K562 (cell line): ENCODE measurements around the gene ABCC5. TPM values are rescaled to one million over a fixed set of nuclear protein-coding genes. Genes with fewer than 3 reads are reported as not detected.

Experiments
- ATAC-seq: fragments of 200-7000 bp; cut with Tn5 transposase; 3 replicates; pipeline ENCODE4 v1.9.1; 2020; ENCODE audit warnings: moderate library complexity
- BruUV-seq: library from RNA; stranded (reverse); fragments of 400-500 nt; replicated peaks from 2 replicates; lab custom pipeline; 2021; lab: Mats Ljungman, UMichigan
- CTCF ChIA-PET: fragments of 300-600 bp; formaldehyde crosslinking; extraction: SDS; loops from one replicate; lab custom pipeline; 2021; ENCODE audit warnings: low intra/inter-chr PET ratio; lab: Yijun Ruan, JAX
- POLR2A ChIA-PET: fragments of 300-600, 350-650 bp; sonication (Branson Sonifier 250); formaldehyde crosslinking; extraction: SDS; loops from one replicate; lab custom pipeline; 2021; ENCODE audit warnings: antibody characterized with exemption, inconsistent platforms; lab: Yijun Ruan, JAX
- DNase-seq, 4 experiments: peaks; one replicate each; pipeline versions ENCODE4 v3.0.0 to v3.0.0-alpha.2; 2011 to 2018; ENCODE audit warnings: low spot score in 3 of 4, mixed read lengths in 3 of 4; ENCODE audit errors: extremely low read depth in 1 of 4
- FAIRE-seq: peaks from 2 replicates; lab custom pipeline; 2011; peaks lifted over from hg19 to GRCh38; lab: Jason Lieb, UNC
- H2AFZ ChIP-seq: 2 replicates; pipeline ENCODE4 v1.6.0; 2011; ENCODE audit warnings: low read depth, low read length, control low read depth, inconsistent platforms
- H3K27ac ChIP-seq: fragments of 200-600 bp; 3 replicates; pipeline ENCODE4 v1.8.0; 2011; ENCODE audit warnings: low read depth, mild to moderate bottlenecking, control low read depth, inconsistent platforms, low read length, moderate library complexity, mixed read lengths; ENCODE audit errors: extremely low read depth
- H3K27me3 ChIP-seq, 2 experiments: fragments of 300-600 bp in 1 of 2; 2 replicates in 1 of 2; 3 replicates in 1 of 2; pipeline versions ENCODE4 v1.6.0 to v1.8.0; 2011; ENCODE audit warnings: inconsistent platforms in 2 of 2, low read length in 2 of 2, mild to moderate bottlenecking in 1 of 2, mixed read lengths in 1 of 2, moderate library complexity in 1 of 2; ENCODE audit not compliant: control insufficient read depth in 2 of 2, insufficient read depth in 2 of 2
- H3K36me3 ChIP-seq: fragments of 300-600 bp; 3 replicates; pipeline ENCODE4 v1.8.0; 2011; ENCODE audit warnings: mild to moderate bottlenecking, low read length, inconsistent platforms; ENCODE audit not compliant: control insufficient read depth, insufficient read depth
- H3K4me1 ChIP-seq, 2 experiments: fragments of 200-600 bp in 1 of 2; replicated peaks in 1 of 2; 2 replicates in 1 of 2; 3 replicates in 1 of 2; pipeline versions ENCODE4 v1.5.1 to v1.8.0; 2011; ENCODE audit warnings: inconsistent platforms in 2 of 2, low read length in 2 of 2, mild to moderate bottlenecking in 1 of 2, mixed read lengths in 1 of 2, moderate library complexity in 1 of 2; ENCODE audit not compliant: control insufficient read depth in 2 of 2, insufficient read depth in 2 of 2
- H3K4me2 ChIP-seq: 2 replicates; pipeline ENCODE4 v1.6.1; 2011; ENCODE audit warnings: low read length, control low read depth, inconsistent platforms, mixed read lengths; ENCODE audit not compliant: insufficient read depth
- H3K4me3 ChIP-seq: fragments of 200-600 bp; sonication (generic), shearing (Covaris generic); 2 replicates; pipeline ENCODE4 v1.5.1; 2016; ENCODE audit warnings: control low read depth, inconsistent platforms
- H3K79me2 ChIP-seq: fragments of 200-600 bp; 3 replicates; pipeline ENCODE4 v1.8.0; 2011; ENCODE audit warnings: low read length, inconsistent platforms; ENCODE audit not compliant: control insufficient read depth, insufficient read depth
- H3K9ac ChIP-seq, 2 experiments: 2 replicates each; pipeline versions ENCODE4 v1.6.0 to v1.6.1; 2011; ENCODE audit warnings: low read depth in 2 of 2, low read length in 2 of 2, control low read depth in 1 of 2, inconsistent platforms in 1 of 2, mild to moderate bottlenecking in 1 of 2, mixed read lengths in 1 of 2; ENCODE audit not compliant: insufficient read depth in 1 of 2
- H3K9me1 ChIP-seq: one replicate; pipeline ENCODE4 v1.6.0; 2011; ENCODE audit warnings: inconsistent platforms, mild to moderate bottlenecking, low read length, moderate library complexity; ENCODE audit not compliant: control insufficient read depth, insufficient read depth
- H3K9me3 ChIP-seq: replicated peaks from 2 replicates; pipeline ENCODE4 v1.5.1; 2011; ENCODE audit warnings: low read depth, low read length, inconsistent platforms; ENCODE audit not compliant: control insufficient read depth, insufficient read depth
- H4K20me1 ChIP-seq: replicated peaks from 2 replicates; pipeline ENCODE4 v1.6.1; 2011; ENCODE audit warnings: low read length, inconsistent platforms, mixed read lengths; ENCODE audit not compliant: control insufficient read depth, insufficient read depth
- ATF7 ChIP-seq: fragments of 450-650 bp; IDR thresholded peaks from 2 replicates; pipeline ENCODE4 v1.7.1; 2014; ENCODE audit warnings: mild to moderate bottlenecking, moderate library complexity
- BACH1 ChIP-seq: fragments of 200-800 bp; sonication (Bioruptor generic); IDR thresholded peaks from 2 replicates; pipeline ENCODE4 v1.6.1; 2016; ENCODE audit warnings: missing genetic modification characterization, missing compliant biosample characterization
- BCOR ChIP-seq: fragments of 450-650 bp; IDR thresholded peaks from 2 replicates; pipeline ENCODE4 v1.6.1; 2016
- CEBPB ChIP-seq: fragments of 450-650 bp; IDR thresholded peaks from 2 replicates; pipeline ENCODE4 v1.6.1; 2016; ENCODE audit warnings: missing genetic modification characterization, missing compliant biosample characterization
- EP300 ChIP-seq: IDR thresholded peaks from 2 replicates; pipeline ENCODE4 v1.6.1; 2012; ENCODE audit warnings: low read length, improper control_type of control experiment
- HDGF ChIP-seq: fragments of 450-650 bp; IDR thresholded peaks from 2 replicates; pipeline ENCODE4 v1.6.1; 2016
- JUN ChIP-seq, 2 experiments: sonication (generic) in 1 of 2; formaldehyde crosslinking in 1 of 2; IDR thresholded peaks; 2 replicates each; pipeline versions ENCODE4 v1.6.1 to v1.8.0; 2012 to 2022; ENCODE audit warnings: borderline replicate concordance in 2 of 2, mild to moderate bottlenecking in 2 of 2, improper control_type of control experiment in 1 of 2, low read depth in 1 of 2, low read length in 1 of 2, missing genetic modification reagents in 1 of 2
- SMARCA5 ChIP-seq: fragments of 450-650 bp; IDR thresholded peaks from 2 replicates; pipeline ENCODE4 v1.6.1; 2016
- SOX6 ChIP-seq: fragments of 450-650 bp; IDR thresholded peaks from 2 replicates; pipeline ENCODE4 v1.6.1; 2014; ENCODE audit warnings: mild to moderate bottlenecking
- TRIM24 ChIP-seq, 2 experiments: fragments of 450-650 bp; IDR thresholded peaks; 2 replicates each; pipeline ENCODE4 v1.6.1; 2016
- WGBS: fragments of 100-300 bp; shearing (Covaris generic); methylation state at CpG from one replicate; pipeline ENCODE4 v1.1.6; 2016; ENCODE audit warnings: low coverage, mixed read lengths; ENCODE audit not compliant: insufficient coverage; ENCODE audit errors: missing lambda C conversion rate; 5-methylcytosine and 5-hydroxymethylcytosine counted together
- in situ Hi-C: fragments of 300-500 bp; cut with MboI; formaldehyde crosslinking; loops from 4 replicates; pipeline ENCODE4 v1.15.0; 2018; ENCODE audit warnings: inconsistent platforms, mixed read lengths
- intact Hi-C: fragments of 100-400 bp; cut with micrococcal nuclease; formaldehyde crosslinking; loops from 2 replicates; pipeline ENCODE4 v1.14.2; 2022
- polyA plus RNA-seq, 8 experiments: library from polyadenylated mRNA; depleted of rRNA in 4 of 8; stranded (reverse) in 5 of 8; unstranded in 3 of 8; fragments of >200 nt; fragmentation: Nextera tagmentation in 2 of 8; fragmentation: Illumina TruSeq in 1 of 8; extraction: Ambion mirVana in 2 of 8; extraction: Trizol in 1 of 8; gene quantifications; 2 replicates each; pipeline versions ENCODE4 v1.2.1 to v1.2.3, GENCODE V29; 2011 to 2014; ENCODE audit warnings: inconsistent platforms in 1 of 8, missing spikeins in 1 of 8
- total RNA-seq, 7 experiments: library from RNA; depleted of rRNA in 6 of 7; stranded (reverse); fragments of >200 nt in 6 of 7; fragmentation: Illumina TruSeq in 2 of 7; extraction: Trizol in 2 of 7; gene quantifications; 2 replicates each; pipeline versions ENCODE4 v1.2.1 to v1.2.3, GENCODE V29; 2011 to 2021; ENCODE audit warnings: low replicate concordance in 1 of 7
- TF ChIP-seq, protein P1 (sequence below): fragments of 450-650 bp; IDR thresholded peaks from 2 replicates; pipeline ENCODE4 v1.6.1; 2016
- TF ChIP-seq, protein P2 (sequence below), 2 experiments: fragments of 450-650 bp in 1 of 2; sonication (generic) in 1 of 2; formaldehyde crosslinking in 1 of 2; IDR thresholded peaks in 1 of 2; conservative IDR thresholded peaks in 1 of 2; 2 replicates each; pipeline versions ENCODE4 v1.6.1 to v1.8.1; 2016 to 2023; ENCODE audit warnings: mild to moderate bottlenecking in 2 of 2, moderate library complexity in 2 of 2, inconsistent platforms in 1 of 2, missing genetic modification reagents in 1 of 2
- TF ChIP-seq, protein P3 (sequence below): IDR thresholded peaks from 2 replicates; pipeline ENCODE4 v1.6.1; 2016; ENCODE audit warnings: missing genetic modification characterization, missing compliant biosample characterization
- TF ChIP-seq, protein P4 (sequence below): fragments of 450-650 bp; IDR thresholded peaks from 2 replicates; pipeline ENCODE4 v1.6.1; 2016; ENCODE audit warnings: mild to moderate bottlenecking

Gene ABCC5
- total and polyA plus RNA-seq, 9 of the 15 experiments (the other 6 are each of a cell fraction or from before 2014, with no cell fraction given): 22.0 to 53.0 (median 41.9) TPM

DNA sequence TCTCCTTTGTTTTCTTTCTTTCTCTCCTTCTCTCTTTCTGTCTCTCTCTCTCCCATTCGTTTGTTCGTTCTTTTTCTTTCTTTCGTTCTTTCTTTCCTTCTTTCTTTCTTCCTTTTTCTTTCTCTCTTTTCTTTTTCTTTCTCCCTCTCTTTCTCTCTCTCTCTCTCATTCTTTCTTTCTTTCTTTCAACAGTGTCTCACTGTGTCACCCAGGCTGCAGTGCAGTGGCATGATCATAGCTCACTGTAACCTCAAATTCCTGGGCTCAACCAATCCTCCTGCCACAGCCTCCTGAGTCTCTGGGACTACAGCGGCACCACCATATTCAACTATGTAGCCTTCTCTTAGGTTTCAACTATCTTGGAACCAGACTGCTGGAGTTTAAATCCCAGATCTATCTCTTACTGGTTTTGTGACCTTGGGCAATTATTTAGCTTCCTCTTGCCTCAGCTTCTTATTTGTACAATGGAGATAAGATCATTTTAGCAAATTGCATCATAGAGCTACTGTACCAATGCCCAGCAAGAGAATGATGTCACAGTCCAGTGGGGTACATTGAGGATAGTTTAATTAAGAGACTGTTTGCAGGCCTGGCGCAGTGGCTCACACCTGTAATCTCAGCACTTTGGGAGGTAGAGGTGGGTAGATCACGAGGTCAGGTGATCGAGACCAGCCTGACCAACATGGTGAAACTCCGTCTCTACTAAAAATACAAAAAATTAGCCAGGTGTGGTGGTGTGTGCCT is 105.7 kb downstream of the ABCC5 start:
- BruUV-seq: no TSS peak
- H3K27ac ChIP-seq: no peak overlapping the region
- FAIRE-seq (no peak), ATAC-seq (no peak), DNase-seq (no peak)
- H3K4me3 ChIP-seq: no peak overlapping the region
- no peaks in the 10 kb centered on the region for H3K36me3 ChIP-seq
- ChIA-PET CTCF (interaction anchor here (0.7 kb wide), 1 partner anchor 27 kb away, joined by 3 read pairs; the partner anchor contains the start of gene PARL), POLR2A (interaction anchor here (1.7 kb wide), 1 partner anchor 16 kb away, joined by 7 read pairs; no protein-coding TSS in a partner anchor)
- H2AFZ ChIP-seq: no peak overlapping the region
- in situ Hi-C loops (no loop called here), intact Hi-C loops (no loop called here)
- peaks cover 0 to 15% of the 10 kb centered on the region in 2 experiments; a peak in 3 of 5 replicates for H3K4me1 ChIP-seq
- H3K9me3 ChIP-seq: no peaks in the 10 kb centered on the region
- 48% methylated on average over 8 of the region's 8 CpGs for WGBS
- H3K9me1 ChIP-seq: no peaks in the 10 kb centered on the region
- H3K9ac ChIP-seq: no peak overlapping the region
- H3K27me3 ChIP-seq: peaks cover 0 to 9% of the 10 kb centered on the region in 2 experiments; a peak in 3 of 5 replicates
- no peaks in the 10 kb centered on the region for H3K79me2 ChIP-seq
- no peaks in the 10 kb centered on the region for H4K20me1 ChIP-seq
- no peak overlapping the region for H3K4me2 ChIP-seq
- TF ChIP-seq, protein P1, sequence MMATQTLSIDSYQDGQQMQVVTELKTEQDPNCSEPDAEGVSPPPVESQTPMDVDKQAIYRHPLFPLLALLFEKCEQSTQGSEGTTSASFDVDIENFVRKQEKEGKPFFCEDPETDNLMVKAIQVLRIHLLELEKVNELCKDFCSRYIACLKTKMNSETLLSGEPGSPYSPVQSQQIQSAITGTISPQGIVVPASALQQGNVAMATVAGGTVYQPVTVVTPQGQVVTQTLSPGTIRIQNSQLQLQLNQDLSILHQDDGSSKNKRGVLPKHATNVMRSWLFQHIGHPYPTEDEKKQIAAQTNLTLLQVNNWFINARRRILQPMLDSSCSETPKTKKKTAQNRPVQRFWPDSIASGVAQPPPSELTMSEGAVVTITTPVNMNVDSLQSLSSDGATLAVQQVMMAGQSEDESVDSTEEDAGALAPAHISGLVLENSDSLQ: peak; percentile 12; the same call in 1 of the 2 replicates
- TF ChIP-seq, protein P2, sequence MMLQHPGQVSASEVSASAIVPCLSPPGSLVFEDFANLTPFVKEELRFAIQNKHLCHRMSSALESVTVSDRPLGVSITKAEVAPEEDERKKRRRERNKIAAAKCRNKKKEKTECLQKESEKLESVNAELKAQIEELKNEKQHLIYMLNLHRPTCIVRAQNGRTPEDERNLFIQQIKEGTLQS (IDR thresholded peaks at IDR 0.05): peak; percentile 87
- TF ChIP-seq, protein P2 (CRISPR knock-in tag; conservative IDR thresholded peaks at IDR 0.05): no peak
- peak; percentile 78 for TF ChIP-seq CEBPB (tag)
- peak; percentile 26; the same call in 1 of the 2 replicates for TF ChIP-seq BACH1 (tag)
- TF ChIP-seq, protein P3, sequence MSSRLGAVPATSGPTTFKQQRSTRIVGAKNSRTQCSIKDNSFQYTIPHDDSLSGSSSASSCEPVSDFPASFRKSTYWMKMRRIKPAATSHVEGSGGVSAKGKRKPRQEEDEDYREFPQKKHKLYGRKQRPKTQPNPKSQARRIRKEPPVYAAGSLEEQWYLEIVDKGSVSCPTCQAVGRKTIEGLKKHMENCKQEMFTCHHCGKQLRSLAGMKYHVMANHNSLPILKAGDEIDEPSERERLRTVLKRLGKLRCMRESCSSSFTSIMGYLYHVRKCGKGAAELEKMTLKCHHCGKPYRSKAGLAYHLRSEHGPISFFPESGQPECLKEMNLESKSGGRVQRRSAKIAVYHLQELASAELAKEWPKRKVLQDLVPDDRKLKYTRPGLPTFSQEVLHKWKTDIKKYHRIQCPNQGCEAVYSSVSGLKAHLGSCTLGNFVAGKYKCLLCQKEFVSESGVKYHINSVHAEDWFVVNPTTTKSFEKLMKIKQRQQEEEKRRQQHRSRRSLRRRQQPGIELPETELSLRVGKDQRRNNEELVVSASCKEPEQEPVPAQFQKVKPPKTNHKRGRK (tag): peak; percentile 93
- peak; percentile 80 to 90; a peak in 2 of 4 replicates for TF ChIP-seq TRIM24 (IDR thresholded peaks at IDR 0.05)
- 0 out of 2 replicates have a peak, but pooled peaks have one; percentile 13 for TF ChIP-seq BCOR
- peak; percentile 55; the same call in 1 of the 2 replicates for TF ChIP-seq SOX6
- TF ChIP-seq SMARCA5: peak; percentile 70; the same call in 1 of the 2 replicates
- TF ChIP-seq HDGF: no peak
- peak; percentile 46; the same call in 1 of the 2 replicates for TF ChIP-seq EP300
- TF ChIP-seq JUN (IDR thresholded peaks at IDR 0.05; ENCODE audit: borderline replicate concordance, low read depth, low read length): 0 out of 2 replicates have a peak, but pooled peaks have one; percentile 36
- TF ChIP-seq JUN (CRISPR knock-in tag; IDR thresholded peaks at IDR 0.05; ENCODE audit: borderline replicate concordance): no peak
- peak; percentile 89 for TF ChIP-seq ATF7
- TF ChIP-seq, protein P4, sequence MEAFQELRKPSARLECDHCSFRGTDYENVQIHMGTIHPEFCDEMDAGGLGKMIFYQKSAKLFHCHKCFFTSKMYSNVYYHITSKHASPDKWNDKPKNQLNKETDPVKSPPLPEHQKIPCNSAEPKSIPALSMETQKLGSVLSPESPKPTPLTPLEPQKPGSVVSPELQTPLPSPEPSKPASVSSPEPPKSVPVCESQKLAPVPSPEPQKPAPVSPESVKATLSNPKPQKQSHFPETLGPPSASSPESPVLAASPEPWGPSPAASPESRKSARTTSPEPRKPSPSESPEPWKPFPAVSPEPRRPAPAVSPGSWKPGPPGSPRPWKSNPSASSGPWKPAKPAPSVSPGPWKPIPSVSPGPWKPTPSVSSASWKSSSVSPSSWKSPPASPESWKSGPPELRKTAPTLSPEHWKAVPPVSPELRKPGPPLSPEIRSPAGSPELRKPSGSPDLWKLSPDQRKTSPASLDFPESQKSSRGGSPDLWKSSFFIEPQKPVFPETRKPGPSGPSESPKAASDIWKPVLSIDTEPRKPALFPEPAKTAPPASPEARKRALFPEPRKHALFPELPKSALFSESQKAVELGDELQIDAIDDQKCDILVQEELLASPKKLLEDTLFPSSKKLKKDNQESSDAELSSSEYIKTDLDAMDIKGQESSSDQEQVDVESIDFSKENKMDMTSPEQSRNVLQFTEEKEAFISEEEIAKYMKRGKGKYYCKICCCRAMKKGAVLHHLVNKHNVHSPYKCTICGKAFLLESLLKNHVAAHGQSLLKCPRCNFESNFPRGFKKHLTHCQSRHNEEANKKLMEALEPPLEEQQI: no peak
